NB4 (cell line): ENCODE measurements around the gene ASIC3.

Experiments used
- CTCF ChIP-seq: IDR thresholded peaks from one replicate; pipeline ENCODE4 v1.5.1; 2012; ENCODE audit warnings: low read depth, low read length
- MYC ChIP-seq: IDR thresholded peaks from 2 replicates; pipeline ENCODE4 v1.6.1; 2011; ENCODE audit warnings: low read depth, low read length
- POLR2A ChIP-seq: IDR thresholded peaks from 2 replicates; pipeline ENCODE4 v1.6.1; 2011; ENCODE audit warnings: mild to moderate bottlenecking; ENCODE audit not compliant: insufficient read length; ENCODE audit errors: extremely low read depth
- TF ChIP-seq, protein P1 (sequence below): IDR thresholded peaks from 2 replicates; pipeline ENCODE4 v1.6.1; 2011; ENCODE audit warnings: low read depth, low read length

DNA sequence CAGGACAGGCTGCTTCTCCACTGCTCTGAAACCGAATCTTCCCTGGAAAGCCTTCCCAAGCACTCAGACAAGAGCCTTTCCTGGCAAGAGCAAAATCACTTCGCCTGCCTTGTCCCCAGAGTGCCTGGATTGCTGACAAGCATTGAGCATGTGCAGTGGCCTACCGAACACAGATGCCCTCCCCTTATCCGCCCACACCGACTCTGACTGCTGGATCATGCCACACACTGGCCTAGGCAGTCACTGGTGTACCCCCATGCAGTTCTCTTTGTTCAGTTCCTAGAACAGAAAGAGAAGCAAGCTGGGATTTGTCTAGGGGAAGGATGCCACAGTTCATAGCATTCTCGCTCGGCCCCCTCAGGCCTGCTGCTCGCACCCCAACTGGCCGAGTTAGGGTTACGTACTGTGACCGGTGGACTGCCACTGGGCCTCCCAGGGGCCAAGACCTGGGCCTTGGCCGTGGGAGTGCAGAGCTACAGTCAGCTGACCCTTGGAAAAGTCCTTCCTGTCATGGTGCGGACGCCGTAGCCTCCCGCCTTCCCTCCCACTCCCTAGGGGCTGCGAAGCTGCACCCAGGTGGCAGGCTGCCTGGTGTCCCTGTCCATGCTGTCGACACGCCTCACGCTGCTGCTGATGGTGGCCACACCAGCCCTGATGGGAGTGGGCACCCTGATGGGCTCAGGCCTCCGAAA lies 13.2 kb upstream of the ASIC3 start:
- TF ChIP-seq CTCF = no peak
- no peak for TF ChIP-seq POLR2A
- TF ChIP-seq, protein P1, sequence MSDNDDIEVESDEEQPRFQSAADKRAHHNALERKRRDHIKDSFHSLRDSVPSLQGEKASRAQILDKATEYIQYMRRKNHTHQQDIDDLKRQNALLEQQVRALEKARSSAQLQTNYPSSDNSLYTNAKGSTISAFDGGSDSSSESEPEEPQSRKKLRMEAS = no peak
- TF ChIP-seq MYC = no peak
